Endothelial cell of umbilical vein (primary cell): Measurements from ENCODE around the gene FBXW7. TPM values are rescaled to one million over a fixed set of nuclear protein-coding genes. Genes with fewer than 3 reads are reported as not detected.

Experiments
- BruUV-seq: library from RNA; stranded (reverse); fragments of 400-500 nt; replicated peaks from 2 replicates; lab custom pipeline; 2021; lab: Mats Ljungman, UMichigan
- CTCF ChIA-PET: fragments of 300-600, 350-600 bp; sonication (Branson Sonifier 250); formaldehyde crosslinking; loops from one replicate; lab custom pipeline; 2021; ENCODE audit warnings: antibody characterized with exemption, inconsistent platforms; lab: Charles Lee
- POLR2A ChIA-PET: fragments of 300-600, 350-600 bp; sonication (Branson Sonifier 250); formaldehyde crosslinking; loops from one replicate; lab custom pipeline; 2021; ENCODE audit warnings: antibody characterized with exemption, inconsistent platforms; lab: Charles Lee
- DNase-seq: peaks from one replicate; pipeline ENCODE4 v3.0.0-alpha.2; 2011; ENCODE audit warnings: low read depth, low spot score
- FAIRE-seq: peaks from 2 replicates; lab custom pipeline; 2011; peaks lifted over from hg19 to GRCh38; lab: Jason Lieb, UNC
- H2AFZ ChIP-seq: 2 replicates; pipeline ENCODE4 v1.6.0; 2012; ENCODE audit warnings: low read depth, low read length, control low read depth, inconsistent platforms
- H3K27ac ChIP-seq: 2 replicates; pipeline ENCODE4 v1.5.1; 2011; ENCODE audit warnings: low read depth, mild to moderate bottlenecking, control low read depth, low read length, moderate library complexity; ENCODE audit not compliant: insufficient read depth
- H3K27me3 ChIP-seq, 2 experiments: 2 replicates each; pipeline versions ENCODE4 v1.6.0 to v1.6.1; 2011; ENCODE audit warnings: low read length in 2 of 2, mixed read lengths in 1 of 2; ENCODE audit not compliant: control insufficient read depth in 2 of 2, insufficient read depth in 2 of 2
- H3K36me3 ChIP-seq, 2 experiments: 2 replicates in 1 of 2; 3 replicates in 1 of 2; pipeline ENCODE4 v1.5.1; 2011; ENCODE audit warnings: low read length in 2 of 2, mild to moderate bottlenecking in 1 of 2, moderate library complexity in 1 of 2; ENCODE audit not compliant: control insufficient read depth in 2 of 2, insufficient read depth in 2 of 2; ENCODE audit errors: extremely low read depth in 1 of 2
- H3K4me1 ChIP-seq: 3 replicates; pipeline ENCODE4 v1.5.1; 2011; ENCODE audit warnings: mild to moderate bottlenecking, low read length; ENCODE audit not compliant: control insufficient read depth, insufficient read depth; ENCODE audit errors: extremely low read depth
- H3K4me2 ChIP-seq: 2 replicates; pipeline ENCODE4 v1.6.1; 2011; ENCODE audit warnings: low read length, control low read depth, mixed read lengths; ENCODE audit not compliant: insufficient read depth
- H3K4me3 ChIP-seq, 3 experiments: fragments of 200-600 bp in 1 of 3; sonication (generic), shearing (Covaris generic) in 1 of 3; replicated peaks in 1 of 3; 2 replicates each; pipeline ENCODE4 v1.5.1; 2011 to 2016; ENCODE audit warnings: control low read depth in 3 of 3, low read length in 3 of 3, mild to moderate bottlenecking in 2 of 3, inconsistent platforms in 1 of 3, low read depth in 1 of 3, moderate library complexity in 1 of 3; ENCODE audit not compliant: insufficient read depth in 1 of 3
- H3K79me2 ChIP-seq: 2 replicates; pipeline ENCODE4 v1.6.0; 2012; ENCODE audit warnings: low read length, inconsistent platforms; ENCODE audit not compliant: control insufficient read depth, insufficient read depth
- H3K9ac ChIP-seq: replicated peaks from 2 replicates; pipeline ENCODE3; 2011; ENCODE audit warnings: low read length, control low read depth; ENCODE audit not compliant: insufficient read depth; ENCODE audit errors: extremely low read depth
- H3K9me1 ChIP-seq: replicated peaks from 3 replicates; pipeline ENCODE4 v1.6.0; 2011; ENCODE audit warnings: mild to moderate bottlenecking, low read length; ENCODE audit not compliant: control insufficient read depth, insufficient read depth; ENCODE audit errors: extremely low read depth
- H3K9me3 ChIP-seq: replicated peaks from 2 replicates; pipeline ENCODE4 v1.5.1; 2012; ENCODE audit warnings: low read length, inconsistent platforms; ENCODE audit not compliant: control insufficient read depth, insufficient read depth
- H4K20me1 ChIP-seq: replicated peaks from 2 replicates; pipeline ENCODE3; 2011; ENCODE audit warnings: mild to moderate bottlenecking, low read length; ENCODE audit not compliant: control insufficient read depth, insufficient read depth; ENCODE audit errors: extremely low read depth
- CTCF ChIP-seq, 2 donors: IDR thresholded peaks; 1 replicate in 1 of 2; 2 replicates in 1 of 2; pipeline ENCODE4 v1.5.1; 2011; ENCODE audit warnings: low read length in 2 of 2, mild to moderate bottlenecking in 2 of 2, moderate library complexity in 2 of 2, control low read depth in 1 of 2, inconsistent platforms in 1 of 2, low read depth in 1 of 2; ENCODE audit not compliant: insufficient read depth in 1 of 2; ENCODE audit errors: extremely low read depth in 1 of 2
- EZH2 ChIP-seq: IDR thresholded peaks from 2 replicates; pipeline ENCODE4 v1.6.1; 2012; ENCODE audit warnings: borderline replicate concordance, low read depth, mild to moderate bottlenecking, moderate library complexity, low read length, inconsistent platforms; ENCODE audit not compliant: severe bottlenecking
- FOS ChIP-seq: IDR thresholded peaks from 2 replicates; pipeline ENCODE4 v1.6.1; 2011; ENCODE audit warnings: mild to moderate bottlenecking, low read length, moderate library complexity, borderline replicate concordance; ENCODE audit not compliant: insufficient read depth
- GATA2 ChIP-seq: IDR thresholded peaks from 2 replicates; pipeline ENCODE4 v1.7.0; 2011; ENCODE audit warnings: low read depth, mild to moderate bottlenecking, moderate library complexity, mixed read lengths, low read length; ENCODE audit not compliant: insufficient read length, insufficient read depth
- JUN ChIP-seq: IDR thresholded peaks from 2 replicates; pipeline ENCODE4 v1.6.1; 2011; ENCODE audit warnings: borderline replicate concordance, low read depth; ENCODE audit not compliant: insufficient read length, insufficient read depth
- MYC ChIP-seq: IDR thresholded peaks from one replicate; pipeline ENCODE4 v1.6.1; 2011; ENCODE audit warnings: mild to moderate bottlenecking, low read depth, low read length
- POLR2A ChIP-seq: IDR thresholded peaks from 2 replicates; pipeline ENCODE4 v1.6.1; 2012; ENCODE audit warnings: low read depth, mild to moderate bottlenecking, control low read depth, low read length
- POLR2AphosphoS5 ChIP-seq: IDR thresholded peaks from 2 replicates; pipeline ENCODE4 v1.6.1; 2012; ENCODE audit warnings: low read depth, mild to moderate bottlenecking, control low read depth, low read length, moderate library complexity; ENCODE audit not compliant: insufficient read depth
- dilution Hi-C: fragments of 300-500 bp; cut with MboI; formaldehyde crosslinking; loops from one replicate; pipeline ENCODE4 v1.15.0; 2019; ENCODE audit warnings: low sequenced_read_pairs; ENCODE audit not compliant: extremely low pct_ligation_motif_present
- intact Hi-C: fragments of 100-400 bp; cut with micrococcal nuclease; formaldehyde crosslinking; loops from one replicate; pipeline ENCODE4 v1.10.0; 2022
- polyA plus RNA-seq, 4 experiments: library from polyadenylated mRNA; depleted of rRNA in 3 of 4; stranded (reverse) in 3 of 4; unstranded in 1 of 4; fragments of >200 nt; gene quantifications; 2 replicates each; pipeline versions ENCODE4 v1.2.1 to v1.2.3, GENCODE V29; 2011 to 2012; ENCODE audit warnings: missing spikeins in 1 of 4
- total RNA-seq: library from RNA; stranded (reverse); gene quantifications from 2 replicates; pipeline ENCODE4 v1.2.3, GENCODE V29; 2021
- TF ChIP-seq, protein P1 (sequence below): IDR thresholded peaks from 2 replicates; pipeline ENCODE4 v1.6.1; 2011; ENCODE audit not compliant: insufficient read depth, insufficient read length

FBXW7 gene
- total and polyA plus RNA-seq, 2 donors (not counting 3 experiments of a cell fraction or from before 2014, with no cell fraction given): 7.0 to 28.1 TPM

GRCh38 chr4:152522245-152522644 is 13.6 kb downstream of the FBXW7 start:
- Histone ChIP-seq H4K20me1 (peaks cover 10% of the 10 kb centered on the region), H2AFZ (no peak overlapping the region), H3K27ac (no peak overlapping the region), H3K79me2 (peaks cover 67% of the 10 kb centered on the region), H3K9me3 (no peaks in the 10 kb centered on the region), H3K27me3 (no peaks in the 10 kb centered on the region), H3K9me1 (no peaks in the 10 kb centered on the region), H3K4me1 (peaks cover 18% of the 10 kb centered on the region), H3K4me2 (no peak overlapping the region), H3K4me3 (no peak overlapping the region), H3K9ac (no peak overlapping the region), H3K36me3 (no peaks in the 10 kb centered on the region)
- FAIRE-seq (no peak), DNase-seq (no peak)
- no TSS peak for BruUV-seq
- POLR2A ChIA-PET: no interaction called here
- dilution Hi-C loops: no loop called here
- intact Hi-C loops: no loop called here
- CTCF ChIA-PET: interaction anchor here (0.6 to 4.2 kb wide), 2 partner anchors 20 to 26 kb away, joined by 6 to 32 read pairs; no protein-coding TSS in a partner anchor
- TF ChIP-seq POLR2AphosphoS5 (no peak), MYC (no peak), POLR2A (no peak), GATA2 (no peak), JUN (no peak), FOS (no peak), CTCF (IDR thresholded peaks at IDR 0.05; ENCODE audit: extremely low read depth in 1 of 2, insufficient read depth in 1 of 2, low read depth in 1 of 2, low read length in 2 of 2) (no peak), EZH2 (no peak)
- TF ChIP-seq, protein P1, sequence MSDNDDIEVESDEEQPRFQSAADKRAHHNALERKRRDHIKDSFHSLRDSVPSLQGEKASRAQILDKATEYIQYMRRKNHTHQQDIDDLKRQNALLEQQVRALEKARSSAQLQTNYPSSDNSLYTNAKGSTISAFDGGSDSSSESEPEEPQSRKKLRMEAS: no peak
